ENCODE measurements around the gene MAPK13. TPM values are rescaled to one million over a fixed set of nuclear protein-coding genes. Genes with fewer than 3 reads are reported as not detected.
"Not testable (repeated sequence)": the region's sequence is repeated elsewhere in the genome, so short reads cannot be mapped to it uniquely, and the experiment has no call there.

Gene MAPK13
- total RNA-seq, 1 donor from 2014 or later: 29.5 TPM

DNA sequence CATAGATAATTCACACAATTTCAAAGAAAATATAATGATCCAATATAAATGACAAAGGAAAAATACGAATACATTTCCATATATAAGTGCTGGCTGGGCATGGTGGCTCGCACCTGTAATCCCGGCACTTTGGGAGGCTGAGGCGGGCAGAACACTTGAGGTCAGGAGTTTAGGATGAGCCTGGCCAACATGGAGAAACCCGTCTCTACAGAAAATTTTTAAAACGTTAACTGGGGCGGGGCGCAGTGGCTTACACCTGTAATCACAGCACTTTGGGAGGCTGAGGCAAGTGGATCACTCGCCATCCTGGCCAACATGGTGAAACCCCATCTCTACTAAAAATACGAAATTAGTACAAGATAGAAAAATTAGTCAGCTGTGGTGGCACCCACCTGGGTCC lies 14.9 kb upstream of the MAPK13 start:
- DNase-seq: no peak

DNA sequence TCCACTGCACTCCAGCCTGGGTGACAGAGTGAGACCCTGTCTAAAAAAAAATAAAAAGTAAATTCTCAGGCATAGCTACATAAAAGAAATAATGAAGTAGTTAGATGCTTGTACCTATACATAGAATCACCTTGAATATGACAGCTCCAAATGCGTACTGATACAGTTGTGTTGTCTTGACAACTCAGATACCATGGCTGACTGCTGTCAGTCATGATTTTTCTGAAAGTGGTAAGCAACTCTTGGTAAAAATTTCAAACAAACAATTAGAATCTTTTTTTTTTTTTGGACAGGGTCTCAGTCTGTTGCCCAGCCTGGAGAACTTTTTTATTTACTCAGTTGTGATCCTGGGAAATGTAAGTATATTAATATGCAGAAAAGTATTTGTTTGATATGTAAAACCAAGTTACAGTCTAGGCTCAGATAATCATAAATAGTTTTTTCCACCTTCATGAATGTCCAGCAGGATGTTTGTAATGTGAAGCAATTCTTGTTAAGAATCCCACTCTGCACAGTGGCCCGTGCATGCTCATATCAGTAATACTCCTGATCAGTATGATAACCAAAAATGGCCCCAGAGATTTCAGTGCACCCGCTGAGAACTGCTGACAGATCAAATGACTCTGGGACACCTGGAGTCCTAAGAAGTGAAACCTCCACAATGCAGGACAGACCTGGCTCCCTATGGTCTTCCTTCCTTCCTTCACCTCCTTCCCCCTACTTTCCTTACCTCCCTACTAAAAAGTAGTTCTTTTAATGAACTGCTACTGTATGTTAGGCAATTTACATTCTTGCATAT lies 14.0 kb upstream of the MAPK13 start:
- DNase-seq: no peak

DNA sequence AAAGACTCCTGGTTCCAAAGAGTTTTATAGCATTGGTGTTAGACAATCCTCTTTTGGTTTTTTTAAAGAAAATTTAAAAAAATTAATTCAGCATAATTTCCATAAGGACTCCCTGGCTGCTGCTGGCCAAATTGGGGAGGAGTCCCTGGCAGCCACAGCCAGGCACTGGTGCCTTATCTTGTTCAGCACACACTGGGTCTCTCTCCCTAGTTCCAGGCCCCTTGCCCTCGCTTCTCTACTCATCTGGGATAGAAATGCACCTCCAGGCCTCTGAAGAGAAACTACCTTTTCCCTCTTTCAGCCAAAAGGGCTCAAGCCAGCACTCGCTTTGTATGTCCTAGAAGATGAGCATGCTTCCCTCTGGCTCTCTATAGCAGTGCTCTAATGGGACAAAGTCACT lies 13.4 kb upstream of the MAPK13 start:
- no peak for DNase-seq

DNA sequence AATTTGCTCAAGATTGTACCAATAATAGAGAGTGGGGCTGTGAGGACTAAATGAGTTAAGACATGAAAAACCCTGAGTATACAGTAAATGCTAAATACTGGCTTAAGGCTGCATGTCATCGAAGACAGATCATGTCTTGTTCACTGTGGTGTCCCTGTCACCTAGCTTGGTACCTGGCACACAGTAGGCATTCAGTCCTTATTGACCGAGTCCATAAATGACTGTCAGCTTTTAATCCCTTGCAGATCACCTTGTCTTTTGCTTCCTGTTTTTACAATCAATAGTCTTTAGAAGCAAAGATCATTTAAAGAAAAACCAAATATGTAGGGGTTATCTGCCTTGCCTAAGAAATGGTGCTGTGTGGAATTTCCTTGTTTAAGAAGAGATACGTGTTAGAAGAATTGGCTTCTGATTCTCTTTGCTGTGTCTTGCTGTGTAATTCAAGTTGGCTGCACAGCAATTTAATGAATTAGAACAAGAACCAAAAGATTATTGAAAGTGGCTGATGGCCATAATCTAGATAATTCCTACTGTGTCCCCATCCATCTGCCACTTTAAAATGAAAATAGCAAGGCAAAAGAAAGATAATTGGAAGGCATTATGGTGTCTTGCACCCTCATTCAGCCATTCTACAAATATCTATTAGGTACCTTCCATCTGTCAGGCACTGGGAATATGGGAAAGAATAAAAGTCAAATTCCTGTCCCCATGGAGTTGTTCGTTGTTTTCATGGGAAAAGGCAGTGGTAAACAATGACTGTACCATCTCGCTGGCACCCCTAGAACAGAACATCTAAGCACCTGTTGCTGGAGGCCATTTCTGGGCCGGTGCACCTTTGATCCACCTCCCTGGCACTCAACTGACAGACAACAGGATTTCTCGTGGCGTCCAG lies 12.4 kb upstream of the MAPK13 start:
- DNase-seq: no peak

DNA sequence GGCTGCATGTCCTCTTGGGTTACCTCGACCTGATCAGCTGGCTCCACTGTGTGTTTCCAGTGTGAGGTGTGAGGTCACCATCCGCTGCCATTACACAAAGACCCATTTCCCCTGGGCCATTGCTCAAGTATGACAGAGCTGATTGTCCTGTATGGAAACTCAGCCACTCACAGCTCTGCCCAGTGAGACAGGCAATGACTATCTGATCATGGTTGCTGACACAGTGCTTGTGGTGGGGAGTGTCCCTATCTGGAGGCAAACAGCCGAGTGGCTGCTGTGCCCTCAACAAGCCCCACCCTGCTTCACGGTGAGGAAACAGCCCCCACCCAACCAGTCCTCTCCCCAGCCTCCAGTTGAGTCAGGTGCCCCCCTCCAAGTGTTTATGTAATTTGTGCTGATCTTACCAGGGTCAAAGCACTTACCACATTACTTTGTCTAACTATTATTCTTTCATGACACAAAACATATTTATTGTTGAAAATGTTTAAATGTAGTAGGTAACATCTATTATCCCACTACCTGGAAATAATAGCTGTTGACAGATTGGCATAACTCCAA lies 11.7 kb upstream of the MAPK13 start:
- DNase-seq: no peak

DNA sequence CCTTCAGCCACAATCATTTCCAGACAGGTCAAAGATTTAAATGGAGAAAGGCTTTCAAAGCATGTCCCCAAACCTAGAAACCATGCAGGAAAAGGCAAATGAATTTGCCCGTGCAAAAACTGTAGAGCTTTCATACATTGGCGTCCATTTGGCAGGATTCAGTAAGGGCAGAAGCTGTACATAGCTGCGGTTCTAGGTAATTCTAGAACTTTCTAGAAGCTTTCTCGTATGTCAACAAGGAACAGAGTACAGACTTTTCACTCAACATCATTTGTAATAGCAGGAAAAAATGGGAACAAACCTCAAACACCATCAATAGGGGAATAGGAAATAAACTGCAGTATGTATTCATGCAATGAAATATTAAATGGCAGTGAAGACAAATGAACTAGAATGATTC lies 11.1 kb upstream of the MAPK13 start:
- DNase-seq: no peak

DNA sequence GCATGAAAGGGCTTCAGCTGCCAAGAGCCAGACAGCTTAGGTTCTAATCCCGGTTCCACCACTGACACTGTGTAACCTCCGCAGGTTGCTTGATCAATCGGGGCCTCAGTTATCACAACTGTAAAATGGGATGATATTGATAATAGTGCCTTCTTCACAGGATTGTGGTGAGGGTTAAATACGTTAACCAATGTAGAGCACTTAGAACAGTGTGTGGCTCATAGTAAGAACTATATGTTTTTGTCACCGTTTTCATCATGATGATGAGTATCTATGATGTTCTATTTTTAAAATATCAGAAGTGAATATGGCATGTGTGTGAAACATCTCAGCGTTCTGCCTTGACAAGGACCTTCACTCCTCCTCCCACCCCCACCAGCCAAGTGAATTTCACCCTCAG lies 10.3 kb upstream of the MAPK13 start:
- DNase-seq: no peak

DNA sequence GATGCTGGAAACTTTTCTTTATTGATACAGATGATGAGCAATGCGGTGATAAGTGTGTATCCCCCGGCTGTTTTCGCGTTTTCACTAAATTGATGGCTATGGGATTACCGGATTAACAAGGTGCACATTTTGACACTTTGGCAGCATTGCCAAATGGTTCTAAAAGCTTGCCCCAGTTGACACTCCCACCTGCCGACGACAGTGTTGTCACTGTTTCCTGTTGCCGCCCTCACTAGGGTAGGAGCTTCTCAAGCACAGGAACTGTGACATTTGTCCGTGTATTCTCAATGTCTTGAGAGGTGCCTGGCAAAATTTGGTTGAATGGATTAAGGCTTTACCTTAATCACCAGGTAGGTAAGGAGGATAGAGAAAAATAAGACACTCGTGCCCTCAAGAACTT lies 9.8 kb upstream of the MAPK13 start:
- no peak for DNase-seq

DNA sequence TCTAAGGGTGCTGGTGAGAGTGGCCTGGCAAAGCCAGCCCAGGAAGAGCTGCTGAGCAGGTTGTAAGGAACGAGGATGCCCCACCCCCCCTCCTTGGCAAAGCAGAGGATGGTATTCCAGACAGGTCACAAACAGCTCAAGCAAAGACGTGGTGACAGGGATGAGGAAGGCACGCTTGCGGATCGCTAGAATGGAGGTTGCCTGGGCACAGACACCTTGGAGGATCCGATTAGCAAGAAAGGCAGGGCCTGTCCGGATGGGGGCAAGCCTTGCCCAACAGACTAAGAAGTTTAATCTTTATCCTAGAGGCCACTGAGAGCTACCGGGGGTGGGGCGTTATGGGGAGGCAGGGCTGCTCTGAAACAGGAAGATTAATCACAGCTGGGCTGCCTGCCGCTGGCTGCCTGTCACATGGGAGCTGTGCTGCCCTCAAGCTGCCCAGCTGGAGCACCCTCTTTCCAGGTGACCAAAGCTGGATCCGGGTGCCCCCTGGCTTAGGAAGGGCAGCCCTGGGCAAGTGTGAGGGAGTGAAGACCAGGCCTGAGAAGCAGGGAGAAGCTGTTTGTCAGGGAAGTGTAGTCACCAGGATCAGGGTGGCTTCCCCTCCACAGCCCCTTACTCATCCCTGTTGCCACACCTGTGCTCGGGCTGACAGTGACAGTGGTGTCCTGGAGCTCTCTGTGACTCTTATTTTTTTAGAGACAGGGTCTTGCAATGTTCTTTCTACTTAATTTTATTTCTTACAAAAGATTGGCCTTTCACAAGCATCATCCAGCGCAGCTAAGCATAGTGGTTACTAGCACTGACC lies 9.1 kb upstream of the MAPK13 start:
- no peak for DNase-seq

DNA sequence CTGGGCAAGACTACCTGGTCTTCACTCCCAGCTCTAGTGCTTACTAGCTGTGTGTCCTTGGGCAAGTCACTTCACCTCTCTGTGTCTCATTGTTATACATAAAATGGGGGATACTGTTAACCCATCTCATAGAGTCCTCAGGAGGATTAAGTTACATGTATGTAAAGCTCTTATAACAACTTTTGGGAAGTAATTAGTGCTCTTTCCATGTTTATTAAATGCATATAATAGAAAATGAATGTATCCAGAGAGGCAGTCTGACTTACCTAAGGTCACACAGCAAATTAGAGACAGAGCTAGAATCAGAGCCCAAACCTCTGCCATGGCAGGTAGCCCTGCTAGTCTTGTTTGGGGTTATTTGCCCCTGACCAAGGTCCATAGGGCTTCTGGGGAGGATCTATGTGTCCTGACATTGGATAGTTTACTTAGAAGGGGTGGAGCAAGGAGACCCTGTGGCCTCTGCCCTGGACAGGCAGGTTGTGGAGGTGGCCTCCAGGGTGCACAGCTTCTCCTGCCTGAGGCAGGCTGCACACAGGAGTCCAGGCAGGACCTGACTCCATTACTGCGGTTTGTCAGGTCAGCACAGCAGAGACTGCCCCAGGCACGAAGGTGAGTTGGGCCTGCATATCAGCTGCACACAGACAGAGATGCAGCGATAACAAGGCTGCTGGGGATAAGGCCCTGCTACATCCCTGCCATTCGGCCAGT lies 8.4 kb upstream of the MAPK13 start:
- DNase-seq: no peak

DNA sequence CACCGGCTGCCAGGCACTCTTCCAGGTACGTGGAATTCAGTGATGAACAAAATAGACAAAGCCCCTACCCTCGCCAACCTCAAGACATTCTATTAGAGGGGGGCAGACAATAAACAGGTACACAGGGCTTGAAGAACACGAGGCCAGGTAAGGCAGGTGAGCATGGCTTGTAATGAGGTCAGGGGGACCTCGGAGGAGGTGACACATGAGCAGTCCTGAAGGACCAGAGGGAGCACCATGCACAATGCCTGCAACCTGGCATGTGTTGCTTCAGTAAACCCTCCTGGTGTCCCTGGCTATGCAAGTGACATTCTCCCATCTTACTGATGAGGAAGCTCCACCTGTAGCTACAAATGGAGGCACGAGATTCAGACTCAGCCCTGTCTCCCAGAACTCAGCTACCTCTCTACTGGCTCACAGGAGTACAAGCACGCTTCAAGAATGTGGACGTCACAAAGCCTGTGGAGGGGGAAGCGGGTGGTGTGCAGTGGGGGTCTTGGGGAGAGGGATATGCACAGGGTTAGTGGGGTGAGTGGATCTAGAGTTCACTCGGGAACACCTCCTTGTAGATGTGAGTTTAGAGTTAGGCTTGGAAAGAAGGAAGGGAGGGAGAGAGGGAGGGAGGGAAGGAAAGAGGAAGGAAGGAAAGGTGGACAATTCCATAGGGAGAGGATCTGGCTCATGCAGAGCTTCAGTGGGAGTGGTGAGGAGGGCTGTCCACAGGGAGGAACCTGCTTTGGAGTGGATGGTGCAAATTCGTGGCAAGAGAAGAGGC lies 7.6 kb upstream of the MAPK13 start:
- DNase-seq: no peak

DNA sequence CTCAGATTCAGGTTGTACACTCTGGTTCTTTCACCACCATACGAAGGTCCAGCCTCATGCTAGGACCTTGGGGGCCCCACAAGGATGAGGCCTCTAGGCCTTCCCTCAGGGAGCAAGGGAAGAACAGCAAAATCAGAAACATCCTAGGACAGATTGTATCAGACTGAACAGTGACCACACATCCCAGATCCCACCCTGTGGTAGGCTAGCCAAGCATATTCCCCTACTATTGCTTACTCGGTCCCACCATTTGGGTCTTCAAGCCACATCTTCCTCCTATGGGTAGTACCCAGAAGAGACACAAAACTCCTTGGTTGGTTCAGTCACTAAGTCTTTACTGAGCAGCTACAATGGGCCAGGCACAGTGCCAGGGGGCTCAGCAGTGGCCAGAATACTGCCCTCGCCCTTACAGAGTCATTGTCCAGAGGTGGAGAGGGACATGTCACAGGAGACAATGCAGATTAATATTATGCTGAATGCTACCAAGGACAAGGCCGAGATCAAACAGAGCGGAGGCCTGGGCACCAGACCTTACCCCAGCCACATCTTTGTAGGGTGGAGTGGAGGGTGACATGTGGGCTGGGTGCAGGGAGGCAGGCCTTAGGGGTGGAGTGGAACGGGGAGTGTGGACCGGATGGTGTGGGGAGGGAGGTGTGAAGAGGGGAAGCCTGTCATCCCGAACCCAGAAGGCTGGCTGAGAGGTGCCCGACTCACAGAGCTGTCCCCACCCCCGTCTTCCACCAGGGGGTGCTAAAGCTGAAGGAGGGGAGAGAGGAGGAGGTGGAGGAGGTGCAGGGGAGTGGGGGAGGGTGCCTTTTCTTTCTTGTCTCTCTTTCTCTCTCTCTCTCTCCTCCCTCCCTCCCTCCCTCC lies 6.8 kb upstream of the MAPK13 start:
- peak; percentile 22 for DNase-seq

DNA sequence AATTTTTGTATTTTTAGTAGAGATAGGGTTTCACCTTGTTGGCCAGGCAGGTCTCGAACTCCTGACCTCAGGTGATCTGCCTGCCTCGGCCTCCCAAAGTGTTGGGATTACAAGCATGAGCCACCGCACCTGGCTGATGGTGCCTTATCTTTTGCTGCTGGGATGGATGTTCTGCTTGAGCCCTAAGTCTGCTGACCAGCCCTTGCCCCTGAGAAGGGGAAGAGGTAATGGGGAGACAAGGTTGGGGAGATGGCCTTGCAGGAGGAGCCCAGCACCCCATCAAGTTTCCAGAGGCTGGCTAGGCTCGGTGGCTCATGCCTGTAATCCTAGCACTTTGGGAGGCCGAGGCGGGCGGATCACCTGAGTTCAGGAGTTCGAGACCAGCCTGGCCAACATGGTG lies 6.0 kb upstream of the MAPK13 start:
- DNase-seq: not testable (repeated sequence)

DNA sequence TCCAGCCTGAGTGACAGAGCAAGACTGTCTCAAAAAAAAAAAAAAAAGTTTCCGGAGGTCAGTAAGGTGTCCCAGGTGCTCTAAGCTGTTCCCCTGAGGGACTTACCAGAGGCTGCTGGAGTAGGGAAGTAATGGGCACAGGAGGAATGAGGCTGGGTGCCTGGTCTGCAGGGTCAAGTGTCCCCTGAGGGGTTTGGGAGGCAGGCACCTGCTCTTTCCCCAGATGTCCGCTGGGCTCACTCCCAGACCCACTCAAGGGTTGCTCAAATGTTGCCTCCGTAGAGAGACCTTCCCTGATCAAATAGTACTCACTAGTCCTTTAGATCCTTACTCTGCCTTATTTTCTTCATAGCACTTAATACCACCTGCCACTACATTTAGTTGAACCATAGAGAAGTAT lies 5.4 kb upstream of the MAPK13 start:
- DNase-seq: no peak

DNA sequence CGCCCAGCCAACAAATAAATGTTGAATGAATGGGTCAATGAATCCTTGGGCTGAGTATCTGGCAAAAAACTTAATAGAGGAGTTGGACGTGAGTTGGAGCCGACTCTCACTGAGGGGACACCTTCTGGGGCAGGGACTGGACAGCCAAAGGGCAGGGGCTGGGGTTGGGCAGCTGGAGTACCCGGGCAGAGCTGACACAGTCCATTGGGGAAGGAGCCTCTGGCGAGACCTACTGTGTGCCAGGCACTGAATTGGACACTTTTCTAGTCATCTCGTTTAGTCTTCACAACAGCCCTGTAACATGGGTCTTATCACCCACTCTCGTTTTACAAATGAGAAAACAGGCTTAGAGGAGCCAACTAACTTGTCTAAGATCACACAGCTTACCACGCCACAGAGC lies 4.7 kb upstream of the MAPK13 start:
- no peak for DNase-seq

DNA sequence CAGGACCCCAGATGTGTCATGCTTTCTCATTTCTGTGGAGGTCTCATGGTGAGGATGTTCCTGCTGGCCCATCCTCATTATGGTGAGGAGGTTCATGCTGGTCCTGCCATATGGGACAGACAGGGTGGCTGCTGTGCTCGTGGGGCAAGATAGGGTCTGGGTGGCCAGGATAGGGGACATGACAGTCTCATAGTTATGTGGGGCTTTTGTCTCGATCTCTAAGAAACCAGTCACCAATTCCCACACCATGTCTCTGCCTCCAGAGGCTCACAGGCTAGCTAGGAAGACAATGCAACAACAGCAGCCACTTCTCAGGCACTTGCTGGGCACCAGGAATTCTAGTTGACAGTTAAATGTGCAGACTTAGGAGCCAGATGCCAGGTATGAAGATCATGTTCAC lies 4.2 kb upstream of the MAPK13 start:
- no peak for DNase-seq

DNA sequence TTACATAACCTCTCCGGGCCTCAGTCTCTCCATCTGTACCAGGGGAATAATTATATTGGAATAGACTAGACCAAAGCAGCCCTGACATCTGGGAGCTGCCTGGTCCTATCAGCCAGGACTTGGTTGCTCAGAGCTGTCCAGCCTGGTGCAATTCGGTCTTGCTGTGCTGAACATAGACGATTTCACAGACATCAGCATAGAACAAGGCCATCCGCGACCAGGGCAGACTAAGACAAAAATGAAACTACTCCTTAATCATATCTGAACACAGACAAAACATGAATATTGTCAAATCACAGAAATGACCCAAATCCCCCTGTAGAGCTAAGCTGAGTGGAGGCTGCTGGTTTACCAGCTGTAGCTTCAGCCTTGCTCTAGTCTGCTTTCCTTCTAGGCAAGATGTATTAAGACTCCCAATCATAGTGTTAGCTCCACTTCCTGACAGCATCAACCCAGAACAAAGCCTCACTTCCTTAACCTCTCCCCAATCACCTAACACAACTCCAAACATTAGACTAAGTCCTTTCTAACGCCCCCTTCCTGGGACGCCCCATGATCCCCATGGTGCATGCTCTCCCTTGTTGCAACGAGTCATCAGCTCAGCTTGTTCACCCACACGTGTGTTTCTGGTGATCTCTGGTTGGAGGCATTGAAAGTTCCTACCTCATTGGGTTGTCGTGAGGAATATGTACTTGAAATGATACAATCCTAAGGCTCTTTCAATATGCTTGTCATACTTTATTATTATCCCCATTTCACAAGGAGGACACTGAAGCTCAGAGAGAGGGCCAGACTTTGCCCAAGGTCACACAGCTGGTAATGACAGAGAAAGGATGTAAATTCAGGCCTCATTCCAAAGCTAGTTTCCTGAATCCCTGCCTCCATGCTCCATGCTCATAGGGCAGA lies 3.5 kb upstream of the MAPK13 start:
- DNase-seq: no peak

DNA sequence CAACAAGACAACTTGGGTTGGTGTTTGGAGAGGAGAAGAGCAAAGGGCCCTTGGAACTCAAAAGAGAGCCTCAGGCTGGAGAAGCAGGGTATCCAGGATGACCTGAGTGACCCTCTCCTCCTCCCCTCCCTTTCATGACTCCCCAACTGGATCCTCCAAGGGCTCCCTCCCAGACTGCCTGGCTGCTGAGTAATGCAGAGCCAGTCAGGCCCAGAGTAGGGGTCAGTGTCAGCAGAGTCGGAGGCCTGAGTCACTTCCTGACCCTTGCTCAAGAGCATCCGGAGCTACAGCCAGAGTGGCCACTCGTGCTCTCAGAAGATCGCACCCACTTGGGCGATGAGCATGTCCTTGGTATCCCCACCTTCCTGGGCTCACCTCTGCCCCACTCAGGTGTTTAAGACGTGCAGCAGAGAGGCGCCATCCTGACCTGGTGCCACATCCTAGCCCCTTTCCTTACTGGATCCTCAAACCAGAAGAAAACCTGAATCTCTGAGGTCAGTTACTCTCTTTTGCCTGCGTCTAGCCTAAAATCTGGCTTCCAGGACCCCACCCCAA lies 2.8 kb upstream of the MAPK13 start:
- no peak for DNase-seq

DNA sequence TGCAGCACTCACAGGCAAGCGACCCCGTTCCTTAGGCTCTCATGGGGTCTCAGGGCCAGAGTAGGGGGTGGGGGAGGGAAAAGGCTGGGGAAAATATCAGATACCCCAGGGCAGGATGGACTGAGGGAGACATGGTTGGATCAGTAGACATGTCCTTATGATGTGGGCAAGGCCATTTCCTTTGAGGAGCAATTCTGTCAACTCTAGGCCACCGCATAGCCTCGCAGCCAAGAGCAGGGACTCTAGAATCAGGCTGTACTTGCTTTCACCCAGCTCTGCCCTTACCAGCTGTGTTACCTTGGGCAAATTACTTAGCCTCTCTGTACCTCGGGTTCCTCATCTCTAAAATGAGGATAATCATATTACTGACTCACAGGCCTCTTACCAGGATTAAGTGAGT lies 2.2 kb upstream of the MAPK13 start:
- no peak for DNase-seq
